NCI-H82 (cell line): Measurements from ENCODE around the gene SORCS2.
"Not testable (repeated sequence)": the region's sequence is repeated elsewhere in the genome, so short reads cannot be mapped to it uniquely, and the experiment has no call there.

Experiments used
- DNase-seq: peaks from one replicate; lab custom pipeline; 2025; lab: John Stamatoyannopoulos, UW

Gene SORCS2

DNA sequence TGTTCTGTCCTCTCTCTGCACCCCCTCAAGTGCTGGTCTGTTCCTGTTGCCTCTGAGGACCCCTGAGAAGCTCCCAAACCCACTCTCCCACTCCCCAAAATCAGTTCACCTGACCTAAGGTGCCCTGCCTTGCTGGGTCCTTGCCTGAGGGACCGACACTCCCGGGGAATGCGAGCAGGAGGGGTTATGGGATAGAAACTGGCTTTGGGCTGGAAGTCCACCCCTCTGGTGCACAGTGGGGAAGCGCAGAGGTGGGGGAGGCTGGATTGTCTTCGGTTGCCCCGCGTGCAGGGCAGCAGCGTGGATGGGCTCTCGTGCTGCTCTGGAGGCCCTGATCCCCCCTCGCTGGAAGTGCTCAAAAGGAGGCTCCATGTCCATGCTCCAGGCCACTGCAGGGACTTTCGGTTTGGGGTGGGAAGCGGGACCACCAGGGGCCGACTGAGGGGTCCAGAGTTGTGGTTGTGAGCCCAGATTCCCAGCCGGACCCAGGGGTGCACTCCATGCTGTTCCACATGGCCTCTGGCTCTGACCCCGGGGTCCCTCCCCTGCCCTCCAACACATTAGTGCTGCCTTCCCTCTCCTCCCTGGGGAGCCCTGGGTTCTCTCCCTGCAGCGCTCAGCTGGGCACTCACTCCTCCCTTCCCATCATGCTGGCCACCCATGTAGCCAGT, 7.6 kb downstream of the SORCS2 start:
- no peak for DNase-seq

DNA sequence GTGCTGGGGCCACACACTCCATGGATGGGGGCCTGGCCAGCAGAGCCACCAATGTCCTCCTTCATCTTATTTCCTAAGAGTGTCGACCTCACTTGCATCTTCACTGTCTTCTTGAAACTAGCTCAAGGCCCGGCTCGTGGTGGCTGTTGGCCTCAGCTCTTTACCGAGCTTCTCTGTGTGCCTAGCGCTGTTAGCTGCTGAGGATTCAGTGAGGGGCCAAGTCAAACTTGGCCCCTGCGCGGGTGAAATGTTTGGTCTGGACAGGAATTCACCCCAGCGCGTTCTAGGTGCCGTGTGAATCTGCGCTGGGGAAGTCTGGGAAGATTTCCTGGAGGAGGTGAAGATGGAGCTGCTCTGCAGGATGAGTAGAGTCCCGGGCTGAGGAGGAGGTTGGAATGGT, 8.5 kb downstream of the SORCS2 start:
- DNase-seq = no peak

DNA sequence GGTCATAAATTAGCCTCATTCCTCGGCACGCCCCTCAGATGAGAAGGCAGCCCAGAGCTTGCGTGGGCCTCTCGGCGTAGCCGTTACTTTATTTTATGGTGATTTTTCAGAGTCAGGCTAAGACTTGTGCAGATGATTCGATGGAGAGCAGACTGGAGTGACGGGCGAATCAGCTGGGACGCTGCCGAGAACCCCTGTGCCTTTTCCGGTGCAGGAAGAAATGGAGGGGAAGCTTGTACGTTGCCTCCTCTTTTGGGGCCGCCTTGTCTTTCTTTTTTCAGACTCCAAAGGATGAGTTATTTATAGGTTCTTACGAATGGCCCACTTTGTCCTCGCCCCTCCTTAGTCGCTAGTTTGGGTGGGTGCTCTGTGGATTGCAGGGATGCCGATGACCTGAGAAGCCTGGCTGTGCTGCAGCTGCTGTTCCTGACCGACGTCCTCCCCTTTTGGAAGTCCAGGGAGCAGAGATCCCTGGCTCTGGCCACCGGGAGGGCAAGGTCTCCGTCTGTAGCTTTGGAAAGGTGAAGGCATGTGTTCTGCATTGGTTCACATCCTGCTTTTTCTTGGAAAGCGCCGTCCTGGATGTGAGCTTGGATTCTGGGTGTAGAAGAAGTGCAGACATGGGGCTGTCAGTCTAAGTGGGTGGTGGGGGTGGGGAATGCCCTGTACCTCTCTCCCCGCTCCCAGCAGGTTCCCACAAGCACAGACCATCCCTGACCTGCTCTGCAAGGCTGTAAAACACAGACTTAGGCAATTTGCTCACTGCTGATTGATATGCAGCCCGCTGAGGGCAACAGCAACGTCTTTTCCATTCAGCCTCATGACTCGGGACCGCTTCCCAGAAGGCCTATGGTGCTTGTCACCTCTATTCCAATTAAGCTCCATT, 9.3 kb downstream of the SORCS2 start:
- DNase-seq = no peak

DNA sequence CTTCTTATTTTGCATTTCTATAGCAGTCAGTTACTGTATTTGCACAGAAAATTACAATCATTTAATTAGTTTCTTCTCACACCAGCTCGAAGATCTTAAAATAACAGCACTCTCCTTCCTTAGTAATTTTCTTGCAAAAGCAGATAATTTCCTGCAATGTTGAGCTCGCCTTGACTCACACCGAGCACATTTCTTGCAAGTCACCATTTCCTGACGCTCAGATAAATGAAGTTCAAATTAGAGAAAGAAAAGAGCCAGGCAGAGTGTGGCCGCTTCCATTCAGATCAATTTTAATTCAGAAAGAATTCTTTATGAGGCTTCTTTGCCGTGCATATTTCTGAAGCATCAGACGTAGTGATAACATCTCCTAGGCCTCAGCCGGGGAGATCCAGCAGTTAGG, 10.1 kb downstream of the SORCS2 start:
- DNase-seq = no peak

DNA sequence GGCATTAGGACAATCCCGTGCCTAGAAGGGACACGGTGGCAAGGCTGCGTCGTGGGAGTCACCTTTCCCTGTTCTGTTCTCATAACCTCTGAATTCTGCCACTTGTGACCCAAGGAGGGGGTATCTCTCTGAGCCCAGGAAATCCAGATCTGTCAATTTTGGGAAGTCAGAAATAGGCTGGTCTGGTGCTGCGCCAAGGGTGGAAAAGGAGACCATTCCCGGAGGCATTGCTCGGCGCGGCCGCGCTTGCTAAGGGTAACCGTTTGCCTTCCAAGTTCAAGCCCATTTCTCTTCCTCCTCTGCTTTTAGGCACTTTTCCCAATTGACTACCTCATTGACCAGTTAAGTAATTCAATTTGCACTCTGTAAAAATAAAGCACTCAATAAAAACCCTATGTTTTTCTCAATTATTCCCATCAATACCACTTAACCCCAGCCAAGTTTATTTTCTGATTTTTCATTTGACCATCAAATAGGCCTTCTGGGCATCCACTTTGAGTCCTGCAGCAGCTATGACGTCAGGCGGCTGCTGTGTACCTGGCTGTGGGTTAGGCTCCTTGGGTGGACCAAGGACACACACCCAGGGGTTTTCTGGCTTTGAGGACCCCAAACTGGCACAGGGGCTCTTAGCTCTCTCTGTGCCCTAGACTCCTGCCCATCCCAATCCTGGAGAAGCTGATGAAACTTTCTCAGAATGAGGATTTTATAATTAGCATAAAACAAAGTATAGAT, 12.5 kb downstream of the SORCS2 start:
- DNase-seq = no peak

DNA sequence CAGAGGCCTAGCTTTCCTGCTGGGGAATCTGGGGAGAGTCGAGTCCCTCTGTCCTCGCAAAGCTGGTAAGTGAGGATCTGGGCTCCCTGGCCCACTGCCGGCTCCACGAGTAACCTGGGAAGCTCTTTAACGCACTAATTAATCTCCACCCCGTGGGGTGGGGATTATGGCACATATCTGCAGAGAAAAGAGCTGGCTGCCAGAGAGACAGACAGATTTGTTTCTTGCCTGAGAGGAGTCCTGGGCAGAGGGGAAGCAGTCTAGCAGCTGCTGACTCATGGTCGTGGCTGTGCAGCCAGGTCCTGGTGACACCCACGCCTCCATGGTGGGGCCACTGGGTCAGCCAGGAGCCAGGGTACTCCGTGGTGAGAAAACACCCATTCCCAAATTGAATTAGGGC, 14.0 kb downstream of the SORCS2 start:
- DNase-seq = peak; percentile 88

DNA sequence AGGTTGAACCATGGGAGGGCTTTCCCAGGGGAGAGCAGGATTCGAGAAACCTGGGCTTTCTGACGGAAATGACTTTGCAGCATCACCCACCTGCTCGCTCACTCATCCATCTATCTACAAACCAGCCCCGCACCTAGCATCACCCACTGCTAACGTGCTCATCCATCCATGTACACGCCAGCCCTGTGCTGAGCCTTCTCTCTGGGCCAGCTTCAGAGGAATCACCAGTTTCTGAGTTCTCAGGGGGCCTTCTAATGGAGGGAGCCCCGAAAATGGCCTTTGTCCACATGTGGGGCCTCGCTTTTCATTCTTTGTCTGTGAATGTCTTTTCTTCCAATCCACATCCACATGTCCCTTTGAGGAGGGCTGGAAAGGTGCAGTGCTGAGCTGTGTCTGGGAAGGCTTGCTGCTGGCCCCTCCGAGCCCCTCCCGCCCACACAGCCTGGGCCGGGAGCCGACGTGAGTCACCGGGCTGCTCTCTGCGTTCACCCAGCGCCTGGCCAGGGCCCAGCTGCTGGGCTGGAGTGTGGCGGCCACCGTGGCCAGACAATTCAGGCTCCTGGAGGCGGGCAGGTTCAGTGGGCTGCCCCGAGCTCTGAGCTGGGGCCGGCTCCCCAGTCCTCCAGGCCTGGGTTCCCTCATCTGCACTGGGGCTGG, 14.7 kb downstream of the SORCS2 start:
- peak; percentile 34 for DNase-seq

DNA sequence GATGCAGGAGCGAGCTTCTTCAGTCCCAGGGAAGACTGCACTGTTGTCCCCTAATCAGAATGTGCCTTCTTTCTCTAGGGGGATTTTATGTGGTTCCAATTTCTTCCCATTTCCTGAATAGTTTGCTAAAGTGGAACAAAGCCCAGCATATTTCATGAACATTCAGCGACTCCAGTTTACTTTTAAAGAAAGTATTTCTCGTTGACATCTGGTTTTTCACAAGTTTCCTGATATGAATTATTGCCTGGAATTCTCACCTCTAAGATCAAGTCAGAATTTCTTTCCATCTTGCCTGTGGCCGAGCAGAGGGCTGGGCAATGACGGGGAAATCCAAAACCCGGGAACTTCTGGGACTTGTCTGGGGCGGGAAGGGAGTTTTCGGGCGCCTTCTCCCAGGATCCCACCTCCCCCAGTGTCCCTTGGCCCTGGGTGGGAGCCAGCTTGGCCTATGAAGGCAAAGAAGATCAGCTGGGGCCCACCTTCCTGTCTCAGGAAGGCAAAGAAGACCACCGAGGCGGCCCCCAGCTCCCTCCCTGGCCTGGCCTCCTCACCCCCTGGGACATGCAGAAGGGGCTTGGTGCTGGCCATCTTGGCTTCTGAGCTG, 15.4 kb downstream of the SORCS2 start:
- no peak for DNase-seq

DNA sequence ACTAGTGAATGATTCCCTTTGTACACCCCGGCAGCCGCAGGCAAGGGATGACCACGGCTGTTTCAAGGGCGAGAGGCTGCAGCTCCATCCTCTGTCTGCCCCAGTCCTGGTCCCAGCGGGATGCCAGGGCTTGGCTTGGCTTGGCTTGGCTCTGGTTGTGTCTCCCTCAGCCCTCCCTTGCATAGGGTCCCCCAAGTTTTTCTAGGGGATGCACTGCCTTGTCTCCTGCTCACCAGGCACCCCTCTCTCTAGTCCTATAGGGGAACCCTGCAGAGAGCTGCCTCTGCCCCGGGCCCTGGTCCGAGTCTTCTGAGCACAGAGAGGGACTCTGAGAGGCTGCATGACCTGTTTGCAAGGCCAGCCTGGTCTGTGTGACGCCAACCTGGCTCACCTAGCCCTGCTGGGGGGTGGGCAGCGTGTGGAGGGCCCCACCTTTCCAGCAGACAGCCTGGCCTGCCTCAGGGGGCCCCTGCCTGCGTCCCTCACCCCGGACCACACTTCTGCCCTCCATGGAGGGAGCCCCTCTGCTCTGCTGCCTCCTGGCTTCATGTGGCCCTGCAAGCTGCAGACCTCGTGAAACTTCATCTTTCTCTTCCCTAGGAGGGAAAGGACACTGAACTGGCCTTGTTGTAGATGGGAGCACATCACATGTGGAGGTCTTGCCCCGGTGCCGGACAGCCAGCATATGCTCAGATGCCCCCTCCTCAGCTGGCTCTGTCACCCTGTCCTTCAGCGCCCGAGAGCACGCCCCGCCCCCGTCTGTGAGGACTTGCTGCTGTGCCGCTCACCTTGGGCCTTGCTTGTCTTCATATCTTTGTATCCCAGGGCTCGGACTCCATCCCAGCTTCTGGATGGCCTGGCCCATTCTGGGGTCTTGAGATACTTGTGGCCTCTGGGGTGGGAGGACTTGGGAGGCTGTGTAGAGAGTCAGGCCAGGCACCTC, 16.4 kb downstream of the SORCS2 start:
- DNase-seq = no peak

DNA sequence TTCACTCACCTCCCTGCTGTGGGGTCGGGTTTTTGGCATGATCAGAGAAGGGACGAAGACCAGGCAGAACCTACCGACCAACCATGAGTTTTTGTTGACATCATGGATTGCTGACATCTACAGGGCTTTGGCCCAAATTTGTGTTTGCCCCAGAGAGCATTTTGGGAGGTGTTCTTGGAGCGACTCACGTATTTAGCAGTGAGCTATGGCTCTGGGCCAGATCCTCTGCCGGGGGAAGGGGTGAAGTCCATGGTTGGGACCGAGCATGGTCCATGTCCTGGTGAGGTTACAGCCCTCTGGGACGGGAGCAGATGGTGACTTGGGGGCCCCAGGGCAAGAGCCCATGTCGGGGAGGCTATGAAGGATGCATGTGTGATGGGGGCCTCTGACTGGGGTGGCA, 17.4 kb downstream of the SORCS2 start:
- DNase-seq = no peak

DNA sequence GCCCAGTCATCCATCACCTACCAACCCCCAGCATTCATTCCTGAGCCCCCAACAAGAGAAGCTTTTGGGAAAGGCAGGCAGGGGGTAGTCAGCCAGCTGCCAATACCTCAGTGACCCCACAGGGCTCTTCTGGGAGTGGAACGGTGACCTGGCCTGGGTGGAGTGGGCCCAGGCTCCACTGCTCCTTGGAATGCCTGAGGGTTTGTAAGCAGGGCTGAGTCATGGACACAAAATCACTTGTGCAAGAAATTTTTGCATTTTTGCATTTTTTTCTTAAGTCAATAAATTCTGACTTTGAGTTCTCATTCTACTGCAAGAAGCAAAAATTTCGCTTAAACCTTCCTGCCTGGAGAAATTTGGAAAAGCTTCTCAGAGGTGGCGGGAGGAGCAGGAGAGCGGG, 18.5 kb downstream of the SORCS2 start:
- no peak for DNase-seq

DNA sequence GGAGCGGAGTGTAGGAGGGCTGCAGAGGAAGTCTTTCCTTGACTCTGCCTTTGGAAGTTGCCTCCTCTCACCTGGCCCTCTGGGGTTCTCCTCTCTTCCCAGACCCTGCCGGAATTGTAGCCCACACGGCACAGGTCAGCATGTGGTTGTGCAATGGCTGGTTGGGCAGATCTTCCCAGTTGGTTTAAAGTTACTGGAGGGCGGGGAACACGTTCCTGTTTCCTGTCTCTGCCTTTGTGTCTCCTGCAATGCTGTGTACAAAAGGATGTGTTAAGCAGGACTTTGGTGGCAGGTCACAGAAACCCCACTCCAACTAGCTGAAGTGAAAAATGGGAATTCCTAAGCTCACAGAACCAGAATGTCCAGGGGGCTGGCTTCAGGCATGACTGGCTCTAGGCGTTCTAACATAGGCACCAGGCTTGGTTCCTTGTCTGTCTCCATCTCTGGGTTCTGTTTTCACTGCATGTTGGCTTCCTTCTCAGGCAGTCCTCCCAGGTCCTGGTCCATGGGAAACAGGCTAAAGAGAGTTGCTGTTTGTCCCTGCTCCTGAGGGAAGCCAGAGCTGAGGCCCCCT, 19.9 kb downstream of the SORCS2 start:
- no peak for DNase-seq

DNA sequence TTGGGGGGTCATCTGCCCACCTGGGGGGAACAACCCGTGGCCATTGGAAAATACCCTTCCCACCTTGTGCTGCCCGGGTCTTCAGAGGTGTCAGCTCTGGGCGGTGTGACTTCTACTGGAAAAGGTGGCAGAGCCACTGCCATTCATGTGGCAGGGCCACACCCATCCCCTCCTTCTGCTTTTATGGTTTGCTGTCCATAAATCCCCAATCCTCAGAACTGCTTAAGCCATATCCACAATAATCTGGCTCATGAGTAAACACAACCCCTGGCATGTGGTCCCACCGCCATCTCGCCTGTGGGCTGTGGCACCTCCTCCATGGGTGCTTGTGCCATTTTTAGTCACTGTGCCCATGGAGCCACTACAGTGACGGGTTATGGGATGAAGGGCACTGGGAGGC, 20.6 kb downstream of the SORCS2 start:
- DNase-seq = no peak

DNA sequence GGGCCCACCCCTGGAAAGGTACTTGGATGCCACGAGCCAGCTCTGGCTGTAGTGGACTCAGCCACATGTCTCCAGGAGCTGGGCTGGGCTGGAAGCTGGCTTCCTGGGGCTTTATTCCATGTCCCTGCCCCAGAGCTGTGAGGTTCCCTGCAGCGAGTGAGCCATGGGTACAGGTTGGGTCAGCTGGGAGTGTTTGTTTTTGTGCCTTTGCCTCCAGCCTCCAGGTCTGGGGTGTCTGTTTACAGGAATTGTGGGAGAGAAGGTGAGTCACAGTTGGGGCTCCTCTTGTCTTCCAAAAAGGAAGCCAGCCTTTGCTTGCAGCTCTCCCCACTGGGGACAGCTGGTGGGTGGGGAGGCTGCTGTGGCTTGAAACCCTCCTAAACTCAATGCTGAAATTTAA, 21.5 kb downstream of the SORCS2 start:
- no peak for DNase-seq

DNA sequence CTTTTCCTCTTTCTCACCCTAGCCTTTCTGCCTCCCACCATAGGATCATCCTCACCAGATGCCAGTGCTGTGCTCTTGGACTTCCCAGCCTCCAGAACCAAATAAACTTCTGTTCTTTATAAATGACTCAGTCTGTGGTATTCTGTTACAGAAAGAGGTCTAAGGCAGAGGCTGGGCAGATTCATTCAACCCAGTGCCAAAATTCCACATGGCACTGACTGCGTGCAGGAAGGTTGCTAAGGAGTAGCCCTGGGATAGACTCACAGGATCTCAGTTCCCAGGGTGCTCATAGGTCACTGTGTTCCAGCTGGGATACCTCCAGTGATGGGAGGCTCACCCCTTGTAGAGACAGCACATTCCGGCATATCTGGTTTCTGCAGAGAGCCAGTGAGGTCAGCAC, 22.0 kb downstream of the SORCS2 start:
- DNase-seq = no peak

DNA sequence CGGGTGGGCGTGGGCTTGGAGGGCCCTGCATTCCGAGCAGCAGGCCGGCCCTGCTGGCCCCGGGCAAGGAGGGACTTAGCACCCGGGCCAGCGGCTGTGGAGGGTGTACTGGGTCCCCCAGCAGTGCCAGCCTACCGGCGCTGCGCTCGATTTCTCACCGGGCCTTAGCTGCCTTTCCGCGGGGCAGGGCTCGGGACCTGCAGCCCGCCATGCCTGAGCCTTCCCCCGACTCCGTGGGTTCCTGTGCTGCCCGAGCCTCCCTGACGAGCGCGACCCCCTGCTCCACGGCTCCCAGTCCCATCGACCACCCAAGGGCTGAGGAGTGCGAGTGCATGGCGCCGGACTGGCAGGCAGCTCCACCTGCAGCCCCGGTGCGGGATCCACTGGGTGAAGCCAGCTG, 22.8 kb downstream of the SORCS2 start:
- DNase-seq = not testable (repeated sequence)

DNA sequence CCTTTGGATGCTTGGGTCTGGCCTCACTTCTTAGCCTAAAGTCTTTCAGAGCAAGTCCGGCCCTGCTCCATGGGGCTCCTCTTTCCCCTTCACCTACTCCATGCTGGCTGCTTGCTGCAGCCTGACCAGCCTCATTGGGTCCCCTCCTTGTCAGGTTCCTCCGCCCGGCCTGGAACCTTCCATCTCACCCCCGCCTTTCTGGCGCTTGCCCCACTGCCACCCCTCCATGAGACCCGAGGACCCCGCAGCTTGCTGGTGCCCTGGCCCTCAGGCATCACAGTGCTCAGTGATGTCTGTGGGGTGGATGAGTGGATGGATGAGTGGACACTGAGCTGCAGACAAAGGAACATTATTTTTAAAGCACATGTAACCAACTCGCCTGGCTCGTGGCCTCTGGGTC, 24.7 kb downstream of the SORCS2 start:
- no peak for DNase-seq

DNA sequence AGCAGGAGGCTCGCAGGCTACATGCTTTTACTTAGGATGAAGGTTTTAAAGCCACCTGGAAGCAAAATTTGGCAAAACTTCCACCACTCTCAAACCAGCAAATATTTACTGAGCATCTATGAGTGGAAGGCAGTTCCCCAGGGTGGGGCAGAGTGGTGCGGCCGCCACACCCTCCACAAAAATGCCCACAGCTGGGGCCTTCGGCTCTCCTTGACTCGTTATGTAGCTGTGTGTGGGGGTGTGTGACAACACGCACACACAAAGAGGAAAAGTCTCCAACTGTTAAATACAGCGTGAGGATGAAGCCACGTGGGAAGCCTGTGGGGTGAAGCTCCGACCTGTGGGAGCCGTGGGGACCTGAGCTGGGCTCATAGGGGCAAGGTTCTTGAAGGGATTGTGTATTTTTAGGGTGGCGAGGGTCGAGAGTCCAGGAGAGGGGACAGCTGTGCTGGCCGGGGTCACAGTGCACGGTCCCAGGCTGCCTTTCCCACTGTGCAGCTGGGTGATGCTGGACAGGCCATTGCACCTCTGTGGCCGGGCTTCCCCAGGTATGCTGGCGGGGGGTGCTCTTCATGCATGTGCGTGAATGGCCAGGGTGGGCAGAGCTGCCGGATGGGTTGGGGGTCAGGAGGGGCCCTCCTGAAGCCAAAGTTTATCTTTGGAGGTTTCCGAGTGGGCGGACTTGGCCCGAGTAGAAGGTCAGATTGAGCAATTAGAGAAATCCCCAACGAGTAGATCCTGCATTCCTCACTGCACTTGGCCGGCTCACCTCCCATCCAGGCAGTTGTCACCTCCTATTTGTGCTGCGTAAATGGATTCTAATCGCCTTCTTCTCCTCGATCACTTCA, 25.4 kb downstream of the SORCS2 start:
- DNase-seq = peak; percentile 22

DNA sequence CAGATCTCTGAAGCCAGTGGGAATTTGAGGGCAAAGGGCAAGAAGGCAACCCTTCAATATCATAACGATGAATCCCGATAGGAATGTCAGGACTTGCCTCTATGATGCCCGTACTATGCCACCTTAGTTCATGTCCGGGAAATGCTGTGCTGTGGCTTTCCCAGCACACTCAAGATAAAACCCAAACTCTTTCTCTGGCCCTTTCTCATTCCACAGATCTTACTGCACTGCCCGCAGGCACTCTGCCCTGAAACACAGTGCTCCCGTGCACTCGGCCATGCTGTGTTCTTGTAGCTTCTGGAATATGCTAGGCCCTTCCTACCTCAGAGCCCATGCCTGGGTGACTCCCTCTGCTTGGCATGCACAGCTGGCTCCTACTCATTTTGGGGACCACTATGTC, 26.3 kb downstream of the SORCS2 start:
- DNase-seq = no peak

DNA sequence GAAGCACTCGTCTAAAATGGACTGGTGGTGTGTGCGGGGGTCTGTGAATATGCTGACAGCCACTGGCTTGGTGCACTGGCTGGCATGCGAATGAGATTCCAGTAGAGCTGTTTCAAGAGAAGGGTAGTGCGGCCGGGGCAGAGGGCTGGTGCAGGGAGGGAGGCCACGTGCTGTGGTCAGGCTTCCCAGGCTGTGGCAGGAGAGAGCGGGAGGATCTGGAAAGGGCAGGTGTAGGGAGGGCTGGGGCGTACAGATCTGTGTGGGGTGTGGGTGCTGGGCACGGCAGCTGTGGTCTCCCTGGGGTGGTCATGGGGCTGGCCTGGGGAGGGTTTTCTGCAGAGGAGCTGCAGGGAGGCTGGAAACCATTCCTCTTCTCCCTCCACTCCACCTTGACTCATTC, 30.2 kb downstream of the SORCS2 start:
- no peak for DNase-seq
